GM12872 (cell line): ENCODE data around the gene ZNF587.

Experiments
- CTCF ChIP-seq: IDR thresholded peaks from 3 replicates; pipeline ENCODE4 v1.5.1; 2011; ENCODE audit warnings: low read depth, mild to moderate bottlenecking, low read length, moderate library complexity; ENCODE audit not compliant: insufficient read depth

ZNF587 gene

GRCh38 chr19:57813919-57814504, 35.6 kb upstream of the ZNF587 start:
- TF ChIP-seq CTCF: no peak

DNA sequence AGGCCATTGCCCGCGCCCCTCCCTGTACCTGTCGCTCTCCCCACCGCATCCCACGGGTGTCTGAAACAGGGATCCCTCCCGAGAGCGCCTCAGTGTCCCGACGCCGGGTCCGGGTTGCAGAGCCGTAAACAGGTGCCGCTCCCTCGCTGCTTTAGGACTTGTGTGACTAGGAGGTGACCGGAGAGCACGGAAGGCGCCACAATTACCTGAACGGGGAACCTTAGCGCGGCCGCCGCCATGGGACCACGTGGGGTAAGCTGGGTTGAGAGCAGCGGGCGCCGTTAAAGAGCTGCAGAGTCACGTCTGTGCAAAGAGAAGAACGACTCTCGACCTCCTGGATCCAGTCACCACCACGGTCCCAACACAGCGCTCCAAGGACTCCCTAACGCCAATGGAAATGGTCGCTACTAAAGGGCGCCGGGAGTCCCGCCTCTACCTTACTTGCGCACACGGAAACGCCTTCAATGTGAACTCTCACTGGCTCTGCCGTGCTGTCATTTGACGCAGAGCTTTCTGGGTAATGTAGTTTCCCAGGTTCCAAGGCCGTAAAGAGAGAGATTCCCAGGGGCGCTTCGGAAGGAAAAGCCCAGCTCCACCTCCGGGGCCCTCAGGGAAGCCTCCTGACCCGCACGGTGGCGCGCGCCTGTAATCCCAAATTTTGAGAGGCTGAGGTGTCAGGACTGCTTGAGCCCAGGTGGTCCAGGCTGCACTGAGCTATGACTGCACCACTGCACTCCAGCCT, 35.0 kb upstream of the ZNF587 start, which contains the start of gene ZNF552:
ZNF552 (minus strand) TSS at position 409 of the 742 bp plus-strand sequence; CDS start at position 239, 170 bp downstream.
- TF ChIP-seq CTCF: no peak

DNA sequence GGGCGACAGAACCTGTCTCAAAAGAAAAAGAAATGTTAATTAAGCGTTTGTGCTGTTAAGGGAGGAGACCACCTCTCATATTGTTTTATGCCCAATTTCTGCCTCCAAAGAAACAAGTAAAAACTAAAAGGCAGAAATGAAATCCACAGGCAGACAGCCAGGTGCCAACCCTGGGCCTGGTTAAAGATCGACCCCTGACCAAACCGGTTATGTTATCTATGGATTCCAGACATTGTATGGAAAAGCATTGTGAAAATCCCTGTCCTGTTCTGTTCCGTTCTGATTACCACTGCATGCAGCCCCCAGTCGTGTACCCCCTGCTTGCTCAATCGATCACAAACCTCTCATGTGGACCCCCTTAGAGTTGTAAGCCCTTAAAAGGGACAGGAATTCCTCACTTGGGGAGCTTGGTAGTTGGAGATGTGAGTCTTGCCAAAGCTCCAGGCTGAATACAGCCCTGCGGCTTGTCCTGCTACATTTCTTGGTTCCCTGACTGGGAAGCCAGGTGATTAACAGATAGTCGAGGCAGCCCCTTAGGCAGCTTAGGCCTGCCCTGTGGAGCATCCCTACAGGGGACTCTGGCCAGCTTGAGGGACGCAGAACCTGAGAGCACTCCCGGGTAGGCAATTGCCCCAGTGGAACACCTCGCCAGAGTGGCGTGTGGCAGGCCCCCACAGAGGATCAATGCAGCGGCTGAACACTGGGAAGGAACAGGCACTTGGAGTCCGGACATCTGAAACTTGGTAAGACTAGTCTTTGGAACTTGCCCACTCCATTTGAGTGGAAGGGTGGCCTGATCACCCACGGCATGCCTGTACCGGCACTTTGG, 34.2 kb upstream of the ZNF587 start:
- no peak for TF ChIP-seq CTCF

- no peak for TF ChIP-seq CTCF
These were observed 33.0 kb upstream of the ZNF587 start for GRCh38 chr19:57816652-57817051.

- TF ChIP-seq CTCF: no peak
These were observed 31.7 kb upstream of the ZNF587 start for GRCh38 chr19:57817976-57818375.

GRCh38 chr19:57818378-57818777, 31.3 kb upstream of the ZNF587 start:
- no peak for TF ChIP-seq CTCF

GRCh38 chr19:57819475-57820148, 30.0 kb upstream of the ZNF587 start:
- no peak for TF ChIP-seq CTCF
